Measurements from ENCODE around the gene AS3MT.

GRCh38 chr10:102870221-102870620 is 951 bp downstream of the AS3MT start:
- TF ChIP-seq POLR2A (IDR thresholded peaks at IDR 0.05; ENCODE audit: low read depth, low read length), result no peak
- TF ChIP-seq POLR2AphosphoS5 (IDR thresholded peaks at IDR 0.05; ENCODE audit: low read depth, low read length), result no peak
- no peak for TF ChIP-seq TAF1 (IDR thresholded peaks at IDR 0.05; ENCODE audit: low read depth, low read length)
- no peak for TF ChIP-seq SPI1 (IDR thresholded peaks at IDR 0.05; ENCODE audit: low read depth, low read length)
- TF ChIP-seq PAX5 (IDR thresholded peaks at IDR 0.05; ENCODE audit: insufficient read depth, low read length, severe bottlenecking), result no peak
